Measurements from ENCODE around the gene IFITM5. TPM values are rescaled to one million over a fixed set of nuclear protein-coding genes. Genes with fewer than 3 reads are reported as not detected.

Gene IFITM5

DNA sequence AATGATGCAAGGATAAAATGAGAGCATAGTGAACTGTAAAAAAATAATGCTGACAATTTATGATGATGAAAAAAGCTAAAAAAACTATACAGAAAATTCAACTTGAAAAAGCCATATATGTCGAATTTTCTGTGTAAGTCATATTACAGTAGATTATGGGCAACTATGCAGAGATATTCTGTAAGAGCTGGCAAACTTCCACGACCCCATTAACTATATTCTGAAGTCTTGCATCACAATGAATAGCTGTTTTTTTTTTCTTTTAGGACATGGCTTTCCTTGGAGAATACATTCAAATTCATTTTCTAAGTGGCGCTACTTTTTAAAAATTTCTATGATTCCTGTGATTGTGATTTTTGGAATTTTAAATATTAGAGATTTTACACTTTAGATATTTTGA is 44.1 kb downstream of the IFITM5 start:
- H3K4me2 ChIP-seq (ENCODE audit: low read length), result no peak overlapping the region
- H3K9ac ChIP-seq (ENCODE audit: low read depth, low read length), result no peak overlapping the region
- H3K4me3 ChIP-seq (ENCODE audit: low read length), result no peak overlapping the region
- H3K36me3 ChIP-seq (ENCODE audit: insufficient read depth, low read length), result peaks cover 35% of the 10 kb centered on the region
- peaks cover 12% of the 10 kb centered on the region for H3K27me3 ChIP-seq (ENCODE audit: control insufficient read depth, insufficient read depth, low read length)
- H3K9me3 ChIP-seq (replicated peaks; ENCODE audit: low read length), result no peaks in the 10 kb centered on the region
- no peaks in the 10 kb centered on the region for H3K4me1 ChIP-seq (ENCODE audit: control insufficient read depth, insufficient read depth, low read length)

DNA sequence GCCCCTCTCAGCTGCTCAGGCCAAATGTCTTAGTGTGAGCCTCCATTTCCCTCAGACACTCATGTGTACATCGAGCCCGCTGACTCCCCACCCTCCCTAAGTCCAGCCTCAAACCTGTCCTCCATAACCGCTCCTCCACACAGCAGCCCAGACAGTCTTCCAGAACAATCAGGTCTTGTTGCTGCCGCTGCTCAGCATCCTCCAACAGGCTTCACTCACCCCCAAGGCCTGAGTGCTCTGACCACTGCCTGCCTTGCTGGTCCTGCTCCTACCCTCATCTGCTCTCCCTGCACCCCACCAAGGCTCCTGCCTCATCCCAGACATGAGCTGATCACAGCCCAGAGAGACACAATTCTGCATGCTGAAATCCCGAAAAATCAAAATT is 45.4 kb downstream of the IFITM5 start:
- Histone ChIP-seq H3K9ac (ENCODE audit: low read depth, low read length) (no peak overlapping the region), H3K27me3 (ENCODE audit: control insufficient read depth, insufficient read depth, low read length) (no peaks in the 10 kb centered on the region), H3K4me2 (ENCODE audit: low read length) (no peak overlapping the region), H3K4me1 (ENCODE audit: control insufficient read depth, insufficient read depth, low read length) (no peaks in the 10 kb centered on the region), H3K4me3 (ENCODE audit: low read length) (no peak overlapping the region), H3K36me3 (ENCODE audit: insufficient read depth, low read length) (peaks cover 44% of the 10 kb centered on the region), H3K9me3 (replicated peaks; ENCODE audit: low read length) (no peaks in the 10 kb centered on the region)

DNA sequence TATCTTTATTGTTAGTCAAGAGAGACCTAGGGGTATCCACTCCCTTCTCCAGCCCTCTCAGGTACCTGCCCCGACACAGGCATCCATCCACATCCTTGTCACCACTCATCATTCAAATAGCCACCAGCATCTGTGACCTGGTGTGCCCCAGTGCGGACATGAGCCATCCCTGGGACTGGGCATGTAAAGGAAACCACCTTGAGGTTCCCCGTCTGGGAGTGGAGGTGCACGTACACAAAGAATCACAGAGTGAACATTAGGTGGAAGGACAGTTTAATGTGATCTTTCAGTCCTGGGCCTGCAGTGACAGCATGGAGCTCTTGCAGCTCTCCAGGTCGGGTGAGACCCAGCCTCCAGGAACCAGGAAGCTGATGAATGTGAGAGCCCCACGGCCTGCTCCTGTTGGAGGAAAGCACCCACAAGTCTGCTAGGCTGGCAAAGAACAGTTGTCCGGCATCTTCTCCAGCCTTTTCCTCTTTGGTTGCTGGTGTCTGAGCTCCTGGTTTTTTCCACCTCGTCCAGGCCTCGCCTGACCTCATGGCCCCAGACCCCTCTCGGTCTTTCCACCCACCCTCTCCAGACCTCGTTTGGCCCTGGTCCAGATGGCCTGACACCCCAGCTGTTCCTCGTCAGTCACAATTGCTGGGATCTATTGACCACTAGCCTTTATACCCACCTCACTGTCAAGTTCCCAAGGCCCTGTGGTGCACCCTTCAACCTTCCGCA is 46.0 kb downstream of the IFITM5 start:
- H3K4me3 ChIP-seq (ENCODE audit: low read length), result no peak overlapping the region
- no peaks in the 10 kb centered on the region for H3K9me3 ChIP-seq (replicated peaks; ENCODE audit: low read length)
- H3K9ac ChIP-seq (ENCODE audit: low read depth, low read length), result no peak overlapping the region
- no peaks in the 10 kb centered on the region for H3K27me3 ChIP-seq (ENCODE audit: control insufficient read depth, insufficient read depth, low read length)
- no peaks in the 10 kb centered on the region for H3K4me1 ChIP-seq (ENCODE audit: control insufficient read depth, insufficient read depth, low read length)
- H3K36me3 ChIP-seq (ENCODE audit: insufficient read depth, low read length), result peaks cover 50% of the 10 kb centered on the region
- no peak overlapping the region for H3K4me2 ChIP-seq (ENCODE audit: low read length)

DNA sequence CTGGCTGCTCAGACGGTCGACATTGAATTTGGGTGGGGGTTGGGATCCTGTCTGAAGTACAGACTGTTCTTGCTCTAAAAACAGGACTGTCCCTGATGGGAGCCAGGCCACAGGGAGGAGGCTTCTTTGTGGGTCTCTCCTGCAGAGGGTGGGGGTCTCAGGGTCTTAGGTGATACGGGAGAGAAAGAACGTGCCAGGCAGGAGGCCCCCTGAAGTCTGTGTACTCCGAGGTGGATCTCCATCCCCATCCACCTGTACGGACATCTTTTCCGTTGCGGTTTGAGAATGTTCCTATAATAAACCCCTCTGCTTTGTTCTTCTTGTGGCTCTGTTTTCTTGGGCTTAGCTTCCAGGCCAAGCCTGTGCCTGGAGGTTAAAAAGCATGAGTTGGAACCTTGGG is 46.7 kb downstream of the IFITM5 start:
- no peak overlapping the region for H3K9ac ChIP-seq (ENCODE audit: low read depth, low read length)
- no peak overlapping the region for H3K4me2 ChIP-seq (ENCODE audit: low read length)
- H3K4me3 ChIP-seq (ENCODE audit: low read length), result no peak overlapping the region
- no peaks in the 10 kb centered on the region for H3K9me3 ChIP-seq (replicated peaks; ENCODE audit: low read length)
- peaks cover 56% of the 10 kb centered on the region for H3K36me3 ChIP-seq (ENCODE audit: insufficient read depth, low read length)
- no peaks in the 10 kb centered on the region for H3K4me1 ChIP-seq (ENCODE audit: control insufficient read depth, insufficient read depth, low read length)
- no peaks in the 10 kb centered on the region for H3K27me3 ChIP-seq (ENCODE audit: control insufficient read depth, insufficient read depth, low read length)

DNA sequence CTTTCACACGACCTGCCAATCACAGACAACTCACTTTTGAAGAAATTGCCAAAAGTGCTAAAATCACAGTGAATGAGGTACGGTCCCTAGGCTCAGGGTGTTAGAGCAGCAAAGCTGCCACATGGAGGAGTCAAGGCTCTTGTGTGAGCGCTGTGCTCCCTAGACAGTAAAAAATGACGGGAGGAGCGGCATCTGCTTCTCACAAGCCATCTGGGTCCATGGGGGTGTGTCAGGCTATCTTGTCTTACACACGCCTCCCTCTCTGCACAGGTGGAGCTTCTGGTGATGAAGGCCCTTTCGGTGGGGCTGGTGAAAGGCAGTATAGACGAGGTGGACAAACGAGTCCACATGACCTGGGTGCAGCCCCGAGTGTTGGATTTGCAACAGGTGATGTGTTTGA is 47.8 kb downstream of the IFITM5 start:
- Histone ChIP-seq H3K9ac (ENCODE audit: low read depth, low read length) (no peak overlapping the region), H3K27me3 (ENCODE audit: control insufficient read depth, insufficient read depth, low read length) (no peaks in the 10 kb centered on the region), H3K4me2 (ENCODE audit: low read length) (no peak overlapping the region), H3K4me1 (ENCODE audit: control insufficient read depth, insufficient read depth, low read length) (no peaks in the 10 kb centered on the region), H3K4me3 (ENCODE audit: low read length) (no peak overlapping the region), H3K36me3 (ENCODE audit: insufficient read depth, low read length) (peaks cover 64% of the 10 kb centered on the region), H3K9me3 (replicated peaks; ENCODE audit: low read length) (no peaks in the 10 kb centered on the region)

DNA sequence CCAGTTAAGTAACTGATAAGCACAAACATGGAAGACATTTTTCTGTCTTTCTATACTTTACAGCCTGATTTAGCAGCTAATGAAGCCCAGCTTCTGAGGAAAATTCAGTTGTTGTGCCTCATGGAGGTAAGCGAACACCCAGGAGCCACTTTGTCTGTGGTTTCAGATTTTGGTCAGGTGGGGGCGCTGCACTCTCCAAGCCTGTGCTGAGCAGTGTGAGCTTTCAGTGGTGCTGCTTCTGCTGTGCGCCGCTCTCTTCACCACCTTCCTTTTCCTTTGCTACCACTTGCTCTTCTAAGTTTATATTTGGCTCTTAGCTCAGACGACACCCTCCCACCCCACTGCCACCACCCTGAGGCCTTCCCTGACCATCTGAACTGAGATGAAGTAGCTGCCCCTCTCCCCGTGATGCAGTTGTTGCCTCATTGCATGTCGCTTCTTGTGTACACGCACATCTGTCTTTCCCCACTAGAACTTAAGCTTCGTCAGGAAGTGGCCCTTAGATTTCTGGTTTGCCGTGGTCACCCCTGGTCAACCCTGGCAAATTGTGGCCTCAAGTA is 48.5 kb downstream of the IFITM5 start:
- peaks cover 71% of the 10 kb centered on the region for H3K36me3 ChIP-seq (ENCODE audit: insufficient read depth, low read length)
- H3K4me2 ChIP-seq (ENCODE audit: low read length), result no peak overlapping the region
- no peaks in the 10 kb centered on the region for H3K9me3 ChIP-seq (replicated peaks; ENCODE audit: low read length)
- H3K27me3 ChIP-seq (ENCODE audit: control insufficient read depth, insufficient read depth, low read length), result no peaks in the 10 kb centered on the region
- H3K4me3 ChIP-seq (ENCODE audit: low read length), result no peak overlapping the region
- no peaks in the 10 kb centered on the region for H3K4me1 ChIP-seq (ENCODE audit: control insufficient read depth, insufficient read depth, low read length)
- no peak overlapping the region for H3K9ac ChIP-seq (ENCODE audit: low read depth, low read length)

DNA sequence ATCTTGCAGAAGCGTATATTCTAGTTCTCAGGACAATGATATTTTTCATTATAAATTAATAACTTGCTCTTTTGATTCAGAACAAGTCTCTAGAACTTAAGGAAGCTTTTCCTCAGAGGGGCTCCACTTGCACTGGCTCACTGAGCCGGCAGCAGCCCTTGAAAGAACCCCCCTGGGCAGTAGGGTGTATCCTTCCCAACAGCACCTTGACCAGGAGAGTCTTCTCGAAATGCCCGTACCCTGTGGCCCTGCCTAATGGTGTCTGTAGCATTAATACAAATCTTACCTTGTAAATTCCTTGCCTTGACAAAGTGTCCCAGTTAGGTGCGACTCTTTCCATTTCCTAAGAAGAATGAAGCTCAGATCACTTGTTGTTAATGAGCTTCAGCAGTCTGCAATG is 49.1 kb downstream of the IFITM5 start:
- Histone ChIP-seq H3K9ac (ENCODE audit: low read depth, low read length) (no peak overlapping the region), H3K4me2 (ENCODE audit: low read length) (no peak overlapping the region), H3K27me3 (ENCODE audit: control insufficient read depth, insufficient read depth, low read length) (no peaks in the 10 kb centered on the region), H3K9me3 (replicated peaks; ENCODE audit: low read length) (no peaks in the 10 kb centered on the region), H3K4me1 (ENCODE audit: control insufficient read depth, insufficient read depth, low read length) (no peaks in the 10 kb centered on the region), H3K4me3 (ENCODE audit: low read length) (no peak overlapping the region), H3K36me3 (ENCODE audit: insufficient read depth, low read length) (peaks cover 76% of the 10 kb centered on the region)

DNA sequence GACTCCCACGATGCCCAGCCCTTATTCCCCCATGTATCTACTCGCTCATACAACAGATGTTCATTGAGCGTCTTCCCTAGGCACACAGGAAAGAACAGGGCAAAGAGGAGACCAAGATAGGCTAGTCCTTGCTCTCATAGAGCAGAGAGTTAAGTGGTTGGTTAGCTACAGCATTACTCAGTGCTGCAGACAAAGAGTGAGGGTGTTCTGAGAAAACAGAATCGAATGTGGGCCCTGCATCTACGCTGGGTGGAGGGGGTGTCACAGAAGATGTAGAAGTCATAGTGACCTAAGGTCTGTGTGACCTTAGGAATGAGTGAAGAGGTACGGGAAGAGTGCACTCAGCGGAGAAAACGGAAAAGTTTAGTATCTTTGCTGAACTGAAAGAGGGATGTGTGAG is 50.3 kb downstream of the IFITM5 start:
- Histone ChIP-seq H3K4me3 (ENCODE audit: low read length) (no peak overlapping the region), H3K36me3 (ENCODE audit: insufficient read depth, low read length) (peaks cover 85% of the 10 kb centered on the region)

More for the DNA sequence above, 50.3 kb downstream of the IFITM5 start:
- Histone ChIP-seq H3K4me1 (ENCODE audit: control insufficient read depth, insufficient read depth, low read length) (no peaks in the 10 kb centered on the region), H3K9me3 (replicated peaks; ENCODE audit: low read length) (no peaks in the 10 kb centered on the region), H3K9ac (ENCODE audit: low read depth, low read length) (no peak overlapping the region), H3K4me2 (ENCODE audit: low read length) (no peak overlapping the region), H3K27me3 (ENCODE audit: control insufficient read depth, insufficient read depth, low read length) (no peaks in the 10 kb centered on the region)

Small RNA genes within 50 kb of the gene (small RNA-seq; reads per million reads assigned to genes)
- not detected for gene AC136475.6

Measured in skeletal muscle satellite cell (primary cell).